ENCODE data around the gene ELOVL3. TPM values are rescaled to one million over a fixed set of nuclear protein-coding genes. Genes with fewer than 3 reads are reported as not detected.

The ELOVL3 gene
- total and polyA plus RNA-seq, 10 of the 15 experiments (the other 5 are each of a cell fraction or from before 2014, with no cell fraction given): 0.10 to 0.18 (median 0.11) TPM; not detected in 7

DNA sequence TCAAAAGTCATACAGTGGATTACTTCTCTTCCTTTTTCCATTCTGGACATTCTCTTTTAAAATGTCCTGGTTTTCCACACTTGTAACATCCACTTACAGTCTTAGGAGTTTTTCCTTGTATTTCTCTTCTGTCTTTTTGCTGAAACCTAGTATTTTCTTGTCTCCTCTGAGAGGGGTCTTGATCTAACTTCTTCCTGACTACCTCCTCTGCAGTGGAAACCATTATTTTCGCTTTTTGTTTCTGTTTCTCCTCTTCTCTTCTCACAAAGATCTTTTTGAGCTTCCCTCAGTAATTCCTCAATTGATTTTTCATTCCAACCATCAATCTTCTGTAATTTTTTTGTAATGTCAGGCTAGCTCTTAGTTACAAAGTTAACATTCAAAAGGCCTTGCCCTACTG, 23.7 kb upstream of the ELOVL3 start:
- Histone ChIP-seq H3K4me1 (ENCODE audit: control insufficient read depth, insufficient read depth, low read length) (no peaks in the 10 kb centered on the region), H2AFZ (ENCODE audit: control insufficient read depth, low read depth, low read length) (peak overlapping the region; percentile 85), H3K27me3 (replicated peaks in 1 of 2; ENCODE audit: control insufficient read depth in 2 of 2, insufficient read depth in 2 of 2, low read length in 1 of 2) (no peaks in the 10 kb centered on the region), H3K4me3 (no peak overlapping the region), H3K27ac (ENCODE audit: control insufficient read depth, insufficient read depth) (peak overlapping the region; percentile 29), H3K79me2 (ENCODE audit: control insufficient read depth, insufficient read depth, low read length) (no peaks in the 10 kb centered on the region), H3K36me3 (ENCODE audit: control insufficient read depth in 2 of 2, insufficient read depth in 2 of 2, low read length in 1 of 2) (no peaks in the 10 kb centered on the region), H4K20me1 (ENCODE audit: control insufficient read depth, insufficient read depth) (no peaks in the 10 kb centered on the region), H3K9ac (ENCODE audit: control insufficient read depth, insufficient read depth, low read length) (no peak overlapping the region), H3K9me3 (replicated peaks; ENCODE audit: control insufficient read depth, insufficient read depth, low read length) (peaks cover 3% of the 10 kb centered on the region; the same call in 2 of the 3 replicates), H3K4me2 (ENCODE audit: control insufficient read depth, insufficient read depth) (peak overlapping the region; percentile 11; the same call in 1 of the 2 replicates)
- POLR2A ChIA-PET: no interaction called here
- CTCF ChIA-PET: no interaction called here
- intact Hi-C loops (cut with micrococcal nuclease; ENCODE audit: unreplicated experiment): no loop called here
- 75% methylated on average over 1 of the region's 1 CpG for WGBS (ENCODE audit: insufficient coverage, insufficient replicate concordance, low lambda C conversion rate, missing lambda C conversion rate)
- BruUV-seq (replicated peaks): no TSS peak
- SMC1A ChIA-PET (ENCODE audit: uncharacterized antibody, unreplicated experiment): no interaction called here
- RAD21 ChIA-PET (ENCODE audit: unreplicated experiment): no interaction called here
- ATAC-seq: 0 out of 3 replicates have a peak, but pooled peaks have one; percentile 38
- TF ChIP-seq YY1 (IDR thresholded peaks at IDR 0.05; ENCODE audit: low read depth, low read length) (no peak), ASH2L (IDR thresholded peaks at IDR 0.05; ENCODE audit: borderline replicate concordance, low read depth) (no peak), YBX1 (IDR thresholded peaks at IDR 0.05) (no peak), BHLHE40 (IDR thresholded peaks at IDR 0.05; ENCODE audit: borderline replicate concordance in 1 of 2, low read depth in 2 of 2, low read length in 1 of 2) (no peak), WRNIP1 (IDR thresholded peaks at IDR 0.05; ENCODE audit: borderline replicate concordance, low read depth, low read length) (no peak), KAT2A (conservative IDR thresholded peaks at IDR 0.05; ENCODE audit: control insufficient read depth, low read depth, low read length) (no peak)
- TF ChIP-seq, protein P1, sequence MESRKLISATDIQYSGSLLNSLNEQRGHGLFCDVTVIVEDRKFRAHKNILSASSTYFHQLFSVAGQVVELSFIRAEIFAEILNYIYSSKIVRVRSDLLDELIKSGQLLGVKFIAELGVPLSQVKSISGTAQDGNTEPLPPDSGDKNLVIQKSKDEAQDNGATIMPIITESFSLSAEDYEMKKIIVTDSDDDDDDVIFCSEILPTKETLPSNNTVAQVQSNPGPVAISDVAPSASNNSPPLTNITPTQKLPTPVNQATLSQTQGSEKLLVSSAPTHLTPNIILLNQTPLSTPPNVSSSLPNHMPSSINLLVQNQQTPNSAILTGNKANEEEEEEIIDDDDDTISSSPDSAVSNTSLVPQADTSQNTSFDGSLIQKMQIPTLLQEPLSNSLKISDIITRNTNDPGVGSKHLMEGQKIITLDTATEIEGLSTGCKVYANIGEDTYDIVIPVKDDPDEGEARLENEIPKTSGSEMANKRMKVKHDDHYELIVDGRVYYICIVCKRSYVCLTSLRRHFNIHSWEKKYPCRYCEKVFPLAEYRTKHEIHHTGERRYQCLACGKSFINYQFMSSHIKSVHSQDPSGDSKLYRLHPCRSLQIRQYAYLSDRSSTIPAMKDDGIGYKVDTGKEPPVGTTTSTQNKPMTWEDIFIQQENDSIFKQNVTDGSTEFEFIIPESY (IDR thresholded peaks at IDR 0.05): no peak
- TF ChIP-seq, protein P2, sequence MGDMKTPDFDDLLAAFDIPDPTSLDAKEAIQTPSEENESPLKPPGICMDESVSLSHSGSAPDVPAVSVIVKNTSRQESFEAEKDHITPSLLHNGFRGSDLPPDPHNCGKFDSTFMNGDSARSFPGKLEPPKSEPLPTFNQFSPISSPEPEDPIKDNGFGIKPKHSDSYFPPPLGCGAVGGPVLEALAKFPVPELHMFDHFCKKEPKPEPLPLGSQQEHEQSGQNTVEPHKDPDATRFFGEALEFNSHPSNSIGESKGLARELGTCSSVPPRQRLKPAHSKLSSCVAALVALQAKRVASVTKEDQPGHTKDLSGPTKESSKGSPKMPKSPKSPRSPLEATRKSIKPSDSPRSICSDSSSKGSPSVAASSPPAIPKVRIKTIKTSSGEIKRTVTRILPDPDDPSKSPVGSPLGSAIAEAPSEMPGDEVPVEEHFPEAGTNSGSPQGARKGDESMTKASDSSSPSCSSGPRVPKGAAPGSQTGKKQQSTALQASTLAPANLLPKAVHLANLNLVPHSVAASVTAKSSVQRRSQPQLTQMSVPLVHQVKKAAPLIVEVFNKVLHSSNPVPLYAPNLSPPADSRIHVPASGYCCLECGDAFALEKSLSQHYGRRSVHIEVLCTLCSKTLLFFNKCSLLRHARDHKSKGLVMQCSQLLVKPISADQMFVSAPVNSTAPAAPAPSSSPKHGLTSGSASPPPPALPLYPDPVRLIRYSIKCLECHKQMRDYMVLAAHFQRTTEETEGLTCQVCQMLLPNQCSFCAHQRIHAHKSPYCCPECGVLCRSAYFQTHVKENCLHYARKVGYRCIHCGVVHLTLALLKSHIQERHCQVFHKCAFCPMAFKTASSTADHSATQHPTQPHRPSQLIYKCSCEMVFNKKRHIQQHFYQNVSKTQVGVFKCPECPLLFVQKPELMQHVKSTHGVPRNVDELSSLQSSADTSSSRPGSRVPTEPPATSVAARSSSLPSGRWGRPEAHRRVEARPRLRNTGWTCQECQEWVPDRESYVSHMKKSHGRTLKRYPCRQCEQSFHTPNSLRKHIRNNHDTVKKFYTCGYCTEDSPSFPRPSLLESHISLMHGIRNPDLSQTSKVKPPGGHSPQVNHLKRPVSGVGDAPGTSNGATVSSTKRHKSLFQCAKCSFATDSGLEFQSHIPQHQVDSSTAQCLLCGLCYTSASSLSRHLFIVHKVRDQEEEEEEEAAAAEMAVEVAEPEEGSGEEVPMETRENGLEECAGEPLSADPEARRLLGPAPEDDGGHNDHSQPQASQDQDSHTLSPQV (IDR thresholded peaks at IDR 0.05): no peak
- no peak for FAIRE-seq
- in situ Hi-C loops (cut with MboI): no loop called here
- DNase-seq (ENCODE audit: low read depth, low spot score): no peak
